Middle frontal gyrus (tissue), 1 donor: ENCODE data around the gene PSD.

ENCODE experiments used
- DNase-seq: peaks from one replicate; pipeline ENCODE4 v3.0.0-alpha.2; 2015; ENCODE audit warnings: low spot score; ENCODE audit errors: extremely low spot score

The PSD gene

DNA sequence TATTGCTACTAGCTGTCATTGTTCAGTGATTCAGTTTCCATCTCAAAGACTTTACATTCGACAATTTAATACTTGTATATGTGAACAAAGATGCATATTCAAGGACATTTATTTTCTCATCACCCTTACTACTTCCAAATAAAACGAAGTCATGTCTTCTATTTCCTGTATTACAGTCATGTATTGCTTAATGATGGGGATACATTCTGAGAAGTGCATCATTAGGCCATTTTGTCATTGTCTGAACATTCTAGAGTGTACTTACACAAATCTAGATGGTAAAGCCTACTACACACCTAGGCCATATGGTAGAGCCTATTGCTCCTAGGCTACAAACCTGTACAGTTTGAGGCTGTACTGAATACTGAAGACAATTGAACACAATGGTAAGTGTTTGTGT, 26.3 kb upstream of the PSD start:
- DNase-seq: no peak

DNA sequence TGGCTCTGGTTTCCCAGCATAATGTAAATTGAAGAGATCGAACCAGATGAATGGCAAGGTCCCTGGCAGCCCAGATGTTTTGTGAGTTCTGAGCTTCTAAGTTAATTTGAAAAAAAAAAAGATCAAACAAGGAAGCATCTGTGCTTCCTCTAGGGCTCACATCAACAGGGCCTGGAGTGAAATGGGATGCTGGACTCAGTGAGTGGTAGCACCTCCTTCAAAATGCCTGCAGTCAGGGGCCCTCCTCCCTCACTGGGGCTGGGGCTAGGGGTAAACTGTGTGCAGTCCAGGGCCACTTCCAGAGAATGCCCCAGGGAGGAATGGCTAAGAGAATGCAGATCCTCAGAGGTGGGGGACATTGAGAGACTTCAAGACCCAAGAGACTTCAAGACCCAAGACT, 19.8 kb upstream of the PSD start:
- DNase-seq: no peak

GRCh38 chr10:102437515-102437914, 18.9 kb upstream of the PSD start:
- no peak for DNase-seq

DNA sequence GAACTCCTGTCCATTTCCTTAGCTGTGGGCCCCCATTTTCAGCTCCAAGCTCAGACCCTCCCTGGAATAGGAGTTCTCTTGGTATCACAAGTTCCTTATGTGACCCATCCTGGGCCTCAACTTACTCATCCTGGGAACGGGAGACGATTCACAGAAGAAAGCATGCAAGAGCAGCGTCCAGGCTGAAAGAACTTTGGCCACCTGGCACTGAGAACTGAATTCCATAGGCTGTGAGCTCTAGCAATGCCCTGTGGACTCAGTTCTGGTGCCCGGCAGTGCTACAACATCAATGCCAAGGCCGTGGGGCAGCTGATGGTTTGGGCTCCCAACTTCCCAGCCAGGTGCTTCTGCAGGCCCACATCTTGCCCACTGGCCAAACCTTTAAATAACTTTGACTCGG, 17.7 kb upstream of the PSD start:
- no peak for DNase-seq

DNA sequence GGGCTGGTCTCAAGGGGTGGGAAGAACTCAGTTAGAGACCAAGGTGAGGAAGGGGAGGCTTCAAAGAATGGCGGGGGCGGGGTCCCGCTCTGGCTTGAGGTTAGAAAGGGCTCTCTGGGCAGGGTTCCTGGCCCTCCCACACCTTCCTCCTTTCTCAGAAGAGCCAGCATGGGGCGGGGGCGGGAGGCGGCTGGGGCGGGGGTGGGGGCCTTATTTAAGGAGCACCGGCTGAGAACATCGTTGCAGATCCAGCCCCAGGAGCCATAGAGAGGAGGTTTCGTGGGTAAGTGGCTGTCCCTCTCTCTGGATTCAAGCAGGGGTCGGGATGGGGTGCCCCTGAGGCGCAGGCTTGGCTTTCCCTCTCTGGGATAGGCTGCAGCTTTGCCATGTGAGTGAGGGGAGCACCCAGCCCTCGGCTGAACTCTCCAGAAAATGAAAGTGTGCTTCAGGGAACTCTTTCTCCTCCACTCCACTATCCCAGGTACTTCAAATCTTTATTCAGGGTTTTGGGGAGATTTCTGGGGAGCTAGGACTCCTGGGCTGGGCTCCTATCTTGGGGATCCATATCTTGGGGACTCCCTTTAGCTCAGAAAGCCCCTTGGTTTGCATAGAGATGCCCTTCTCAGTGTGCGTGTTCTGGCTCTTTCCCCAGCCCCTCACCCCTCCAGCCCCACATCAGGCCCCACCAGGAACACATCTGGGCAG, 17.1 kb upstream of the PSD start:
- DNase-seq: no peak

DNA sequence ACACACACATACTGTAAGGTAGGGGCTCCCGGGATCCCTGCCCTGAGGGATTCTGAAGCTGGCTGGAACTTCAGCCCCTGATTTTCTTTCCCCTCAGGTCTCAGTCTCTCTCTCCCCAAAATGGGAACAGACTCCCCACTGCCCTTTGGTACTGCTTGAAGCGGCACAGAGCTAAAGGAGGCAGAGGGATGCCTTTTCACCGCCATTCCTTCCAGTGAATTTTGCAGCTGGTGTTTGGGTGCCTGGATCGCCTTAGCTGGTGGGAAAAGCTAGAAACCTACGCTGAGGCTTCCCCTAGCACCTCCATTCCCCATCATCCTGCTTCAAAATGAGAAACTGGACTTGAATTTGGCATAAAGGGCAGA, 16.5 kb upstream of the PSD start:
- DNase-seq: no peak

- no peak for DNase-seq
Measured at GRCh38 chr10:102434394-102435132, 16.0 kb upstream of the PSD start.

DNA sequence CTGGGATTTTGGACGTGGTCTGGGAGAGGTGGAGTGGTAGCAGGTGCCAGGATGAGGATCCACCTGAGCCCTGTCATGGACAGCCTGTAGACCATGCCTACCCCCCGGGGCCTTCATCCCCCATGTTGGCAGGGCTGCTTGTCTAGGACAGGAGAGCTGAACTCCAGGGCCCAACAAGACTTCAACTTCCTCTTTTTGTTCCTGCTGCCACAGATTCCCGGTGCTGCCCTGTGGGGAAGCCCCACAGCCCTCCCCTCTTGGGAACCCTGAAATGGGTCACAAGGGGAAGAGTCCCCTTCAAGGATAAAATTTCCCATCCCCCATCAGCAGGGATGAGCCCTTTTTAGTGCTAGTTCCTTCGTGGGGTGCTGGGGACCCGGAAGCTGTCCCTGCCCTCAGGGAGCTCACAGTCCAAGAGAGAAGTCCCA, 15.0 kb upstream of the PSD start:
- DNase-seq: no peak

DNA sequence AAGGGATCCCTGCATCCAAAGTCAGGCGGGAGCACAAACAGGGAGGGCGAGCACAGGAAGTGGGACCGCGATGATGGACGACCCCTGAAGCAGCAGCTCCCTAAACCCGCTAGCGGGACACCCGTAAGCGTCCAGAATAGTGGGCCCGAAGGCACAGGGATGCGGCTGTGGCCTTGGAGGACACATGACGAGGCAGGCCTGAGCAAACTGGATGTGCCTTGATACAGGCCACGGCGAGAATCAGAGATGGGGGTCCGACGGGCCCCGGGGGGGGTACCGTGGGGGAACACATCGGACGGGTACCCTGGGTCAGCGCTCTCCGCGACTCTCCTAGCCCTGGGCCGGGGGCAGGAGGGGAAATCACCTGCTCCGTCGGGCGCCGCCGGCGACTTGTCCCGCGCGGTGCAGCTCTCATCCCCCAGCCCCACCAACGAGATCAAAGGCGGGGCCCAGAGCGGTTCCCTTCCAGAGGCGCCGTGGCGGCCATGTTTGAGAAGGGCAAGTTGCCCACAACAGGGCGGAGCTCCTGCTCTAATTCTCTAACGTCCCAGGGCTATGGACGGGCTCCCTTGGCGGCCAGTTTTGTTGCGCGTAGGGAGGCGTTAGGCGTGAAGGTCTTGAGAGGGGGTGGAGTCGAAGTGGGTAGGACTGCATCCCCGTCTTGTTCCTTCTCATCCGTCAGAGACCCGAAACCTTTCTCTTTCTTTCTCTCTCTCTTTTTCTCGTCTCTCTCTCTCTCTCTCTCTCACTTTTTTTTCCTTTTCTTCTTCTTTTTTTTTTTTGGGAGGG, 13.8 kb upstream of the PSD start, which contains the start of gene CUEDC2:
TSS of gene CUEDC2 (minus strand) at position 413 of the 789 bp plus-strand sequence. CDS start 7,386 bp downstream, outside the sequence.
- peak; percentile 96 for DNase-seq

DNA sequence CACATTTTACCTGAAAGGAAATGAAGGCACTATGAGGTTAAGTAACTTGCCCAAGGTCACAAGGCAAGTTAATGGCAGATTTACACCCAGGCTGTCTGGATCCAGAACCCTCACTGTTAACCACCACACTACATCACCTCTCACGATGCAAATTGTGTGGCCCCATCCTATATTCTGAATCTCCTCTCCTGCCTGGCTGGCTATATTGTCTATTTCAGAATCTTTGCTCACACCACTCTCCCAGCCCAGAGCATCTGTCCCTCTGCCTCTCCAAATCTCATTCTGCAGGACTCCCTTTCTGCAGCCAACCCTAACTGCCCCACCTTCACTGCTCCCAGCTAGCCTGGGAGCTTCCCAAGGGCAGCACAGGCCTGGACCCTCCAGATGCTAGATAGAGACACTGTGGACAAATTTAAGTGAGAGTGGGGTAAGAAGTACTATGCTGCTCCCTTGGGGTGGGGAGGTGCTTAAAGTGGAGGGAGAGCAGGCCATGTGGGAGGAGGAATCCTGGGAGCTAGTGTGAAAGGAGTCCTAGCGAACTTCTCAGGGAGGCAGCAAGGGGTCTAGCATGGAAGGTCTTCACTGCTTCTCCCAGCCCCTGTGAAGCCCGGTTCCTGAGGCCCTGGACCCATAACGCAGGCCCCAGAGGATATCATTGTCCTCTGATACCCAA, 13.0 kb upstream of the PSD start:
- no peak for DNase-seq

DNA sequence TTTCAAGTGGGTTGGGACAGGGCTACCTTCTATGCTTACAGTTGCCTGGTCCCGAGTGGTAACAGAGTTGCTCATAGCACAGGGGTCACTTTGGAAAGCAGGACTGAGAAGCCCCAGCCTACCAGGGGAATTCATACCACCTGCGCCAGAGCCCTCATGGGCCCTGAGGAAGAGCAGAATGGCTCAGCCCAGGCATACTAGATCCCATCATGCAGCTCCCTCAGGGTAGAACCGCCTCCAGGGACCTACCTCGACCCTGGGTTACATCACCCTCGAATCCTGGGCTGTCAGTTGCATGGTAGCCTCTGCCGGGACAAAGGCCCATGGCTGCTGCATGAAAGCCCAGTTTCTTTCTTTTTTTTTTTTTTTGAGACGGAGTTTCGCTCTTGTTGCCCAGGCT, 10.9 kb upstream of the PSD start:
- no peak for DNase-seq

- DNase-seq: no peak
Measured at GRCh38 chr10:102426803-102427287, 8.3 kb upstream of the PSD start.

- DNase-seq: no peak
Measured at GRCh38 chr10:102425444-102425843, 6.9 kb upstream of the PSD start.

DNA sequence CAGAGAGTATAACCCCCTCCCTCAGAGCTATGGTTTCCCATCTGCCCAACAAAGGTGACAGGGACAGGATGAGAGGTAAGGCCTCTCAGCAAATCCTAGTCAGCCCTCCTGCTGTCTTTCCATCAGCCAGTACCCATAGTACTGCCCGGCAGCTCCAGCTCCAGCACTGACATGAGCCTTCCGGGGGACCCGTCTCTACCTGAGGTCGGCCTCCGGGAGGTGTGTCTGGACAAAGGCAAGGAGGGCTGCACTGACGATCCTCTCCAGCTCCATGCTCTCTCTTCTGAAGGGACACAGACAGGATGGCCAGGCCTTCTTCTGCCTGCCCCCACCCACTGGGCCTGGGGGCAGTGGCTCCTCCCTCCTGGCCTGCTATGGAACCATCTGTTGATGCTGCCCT, 6.3 kb upstream of the PSD start:
- DNase-seq: no peak

- DNase-seq: no peak
Measured at GRCh38 chr10:102424145-102424544, 5.6 kb upstream of the PSD start.

DNA sequence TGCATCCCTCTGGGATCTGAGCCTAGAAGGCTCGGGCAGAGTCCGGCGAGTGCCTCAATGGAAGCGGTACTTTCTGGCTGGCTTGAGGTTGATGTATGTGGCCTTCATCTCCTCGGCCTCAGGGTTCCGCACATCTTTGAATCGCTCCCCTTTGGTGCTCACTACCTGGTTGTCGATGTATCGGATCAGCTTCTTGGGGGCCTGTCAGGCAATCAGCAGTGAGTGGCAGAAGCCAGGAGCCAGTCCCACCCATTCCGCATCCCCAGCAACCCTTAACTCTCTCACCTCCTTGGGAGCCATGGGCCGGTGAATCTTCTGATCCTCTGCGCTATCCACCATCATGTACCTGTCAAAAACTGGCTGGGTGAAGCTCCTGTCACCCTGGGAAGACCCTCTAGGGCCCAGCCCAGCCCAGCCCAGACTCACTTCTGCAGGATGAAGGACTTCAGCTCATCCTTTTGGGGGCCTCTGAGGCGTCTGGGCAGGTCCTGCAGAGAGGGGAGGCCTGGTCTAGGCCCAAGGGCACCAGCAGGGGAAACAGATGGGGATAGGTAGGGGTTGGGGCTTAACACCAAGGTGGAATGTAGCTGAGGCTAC, 4.9 kb upstream of the PSD start:
- no peak for DNase-seq

- no peak for DNase-seq
Measured at GRCh38 chr10:102422545-102423129, 4.1 kb upstream of the PSD start.

DNA sequence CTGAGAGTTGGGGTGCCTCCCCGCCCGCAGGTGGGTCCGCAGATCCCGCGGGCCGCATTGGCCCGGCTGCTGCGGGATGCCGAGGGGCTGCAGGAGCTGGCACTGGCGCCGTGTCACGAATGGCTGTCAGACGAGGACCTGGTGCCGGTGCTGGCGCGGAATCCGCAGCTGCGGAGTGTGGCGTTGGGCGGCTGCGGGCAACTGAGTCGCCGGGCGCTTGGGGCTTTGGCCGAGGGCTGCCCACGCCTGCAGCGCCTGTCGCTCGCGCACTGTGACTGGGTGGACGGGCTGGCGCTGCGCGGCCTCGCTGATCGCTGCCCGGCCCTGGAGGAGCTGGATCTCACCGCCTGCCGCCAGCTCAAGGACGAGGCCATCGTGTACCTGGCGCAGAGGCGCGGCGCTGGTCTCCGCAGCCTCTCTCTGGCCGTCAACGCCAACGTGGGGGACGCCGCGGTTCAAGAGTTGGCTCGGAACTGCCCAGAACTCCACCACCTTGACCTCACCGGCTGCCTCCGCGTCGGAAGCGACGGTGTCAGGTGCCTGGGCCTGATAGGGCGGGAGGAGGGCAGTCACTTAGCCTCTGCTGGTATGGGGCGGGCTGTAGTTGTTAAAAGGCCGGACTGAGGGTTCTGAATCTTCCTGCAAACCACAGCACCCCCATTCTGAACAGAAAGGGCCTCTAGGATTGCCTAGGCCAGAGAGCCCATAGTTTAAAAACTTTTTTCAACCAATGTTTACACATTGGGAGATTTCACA, 3.4 kb upstream of the PSD start:
- DNase-seq: no peak

GRCh38 chr10:102421507-102421756, 2.8 kb upstream of the PSD start:
- DNase-seq: no peak
